Stimulated activated CD4-positive, alpha-beta T cell treated with anti-CD3 and anti-CD28 coated beads, TNF-alpha, amount 100 ng/mL, for 24 hours (primary cell): Measurements from ENCODE around the gene TMEM94.
"Not testable (repeated sequence)": the region's sequence is repeated elsewhere in the genome, so short reads cannot be mapped to it uniquely, and the experiment has no call there.

Source experiments
- DNase-seq, 3 experiments: peaks; one replicate each; pipeline ENCODE4 v3.0.0-alpha.2; 2020; ENCODE audit warnings: low read depth in 3 of 3

Gene TMEM94

GRCh38 chr17:75476752-75477489 is 20.5 kb downstream of the TMEM94 start:
- no peak for DNase-seq

DNA sequence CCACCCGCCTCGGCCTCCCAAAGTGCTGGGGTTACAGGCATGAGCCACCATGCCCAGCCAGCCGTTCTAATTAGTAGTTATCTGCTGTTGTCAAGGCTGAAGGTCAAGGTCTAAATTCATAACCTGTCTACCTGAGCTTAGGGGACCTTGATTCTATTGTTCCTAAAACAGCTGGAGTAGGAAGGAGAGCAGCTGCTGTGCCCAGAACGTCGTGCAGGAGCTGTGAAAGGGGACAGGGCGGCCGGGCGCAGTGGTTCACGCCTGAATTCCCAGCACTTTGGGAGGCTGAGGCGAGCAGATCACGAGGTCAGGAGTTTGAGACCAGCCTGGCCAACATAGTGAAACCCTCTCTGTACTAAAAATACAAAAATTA is 21.0 kb downstream of the TMEM94 start:
- DNase-seq = not testable (repeated sequence)

GRCh38 chr17:75478508-75478907 is 22.1 kb downstream of the TMEM94 start:
- DNase-seq = no peak

DNA sequence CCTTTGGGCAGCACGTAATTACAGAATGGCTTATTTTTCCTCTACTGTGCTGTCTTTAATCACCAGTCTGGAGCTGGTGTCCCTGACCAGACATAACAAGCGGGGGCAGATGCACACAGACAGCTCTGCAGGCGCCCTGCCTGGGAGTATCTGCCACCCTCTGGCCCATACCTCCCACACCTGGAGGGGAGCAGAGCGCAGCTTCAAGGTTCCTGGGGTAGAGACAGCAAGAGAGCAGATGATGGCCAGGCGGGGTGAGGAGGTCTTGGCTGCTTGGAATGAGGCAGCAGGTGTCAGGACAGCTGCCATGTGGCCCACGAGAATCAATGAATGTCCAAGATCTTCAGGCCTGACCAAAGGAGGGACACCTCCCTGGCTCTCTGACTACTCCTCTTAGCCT is 23.8 kb downstream of the TMEM94 start:
- no peak for DNase-seq

- no peak for DNase-seq
Observed at GRCh38 chr17:75481194-75482068, 25.0 kb downstream of the TMEM94 start.

GRCh38 chr17:75482098-75482942 is 25.9 kb downstream of the TMEM94 start:
- DNase-seq = no peak

DNA sequence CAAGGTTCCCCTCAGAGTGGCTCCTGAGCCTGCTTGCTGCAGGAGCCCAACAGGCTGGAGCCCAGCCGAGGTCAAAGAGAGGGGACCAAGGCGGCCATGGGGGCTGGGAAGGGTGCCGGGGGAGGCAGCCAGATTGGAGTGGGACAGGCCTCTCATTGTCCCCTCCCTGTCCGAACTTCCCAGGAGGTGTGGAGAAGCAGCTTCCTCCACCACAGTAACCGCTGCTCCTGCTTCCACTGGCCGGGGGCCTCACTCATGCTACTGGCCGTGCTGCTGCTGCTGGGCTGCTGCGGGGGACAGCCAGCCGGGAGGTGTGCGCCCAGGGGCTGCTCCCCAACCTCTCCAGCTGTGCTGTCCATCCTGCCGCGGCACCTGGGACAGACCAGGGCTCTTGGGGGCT is 29.3 kb downstream of the TMEM94 start:
- DNase-seq = no peak

DNA sequence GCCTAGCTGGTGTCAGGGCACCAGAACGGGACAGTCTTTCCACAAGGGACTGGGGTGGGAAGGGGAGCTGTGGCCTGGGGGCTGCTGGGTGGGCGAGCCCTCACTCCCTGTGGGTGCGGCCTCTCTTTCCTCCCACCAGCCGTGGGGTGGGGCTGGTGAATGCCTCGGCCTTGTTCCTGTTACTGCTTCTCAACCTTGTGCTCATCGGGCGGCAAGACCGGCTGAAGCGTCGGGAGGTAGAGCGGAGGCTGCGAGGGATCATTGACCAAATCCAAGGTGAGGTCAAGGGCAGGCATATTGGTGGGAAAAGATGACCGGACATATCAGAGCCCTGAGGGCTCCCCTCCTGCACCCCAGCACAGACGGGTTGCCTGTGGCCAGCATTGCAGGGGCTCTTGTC is 29.7 kb downstream of the TMEM94 start:
- DNase-seq = no peak

GRCh38 chr17:75486951-75487350 is 30.5 kb downstream of the TMEM94 start:
- DNase-seq = no peak

DNA sequence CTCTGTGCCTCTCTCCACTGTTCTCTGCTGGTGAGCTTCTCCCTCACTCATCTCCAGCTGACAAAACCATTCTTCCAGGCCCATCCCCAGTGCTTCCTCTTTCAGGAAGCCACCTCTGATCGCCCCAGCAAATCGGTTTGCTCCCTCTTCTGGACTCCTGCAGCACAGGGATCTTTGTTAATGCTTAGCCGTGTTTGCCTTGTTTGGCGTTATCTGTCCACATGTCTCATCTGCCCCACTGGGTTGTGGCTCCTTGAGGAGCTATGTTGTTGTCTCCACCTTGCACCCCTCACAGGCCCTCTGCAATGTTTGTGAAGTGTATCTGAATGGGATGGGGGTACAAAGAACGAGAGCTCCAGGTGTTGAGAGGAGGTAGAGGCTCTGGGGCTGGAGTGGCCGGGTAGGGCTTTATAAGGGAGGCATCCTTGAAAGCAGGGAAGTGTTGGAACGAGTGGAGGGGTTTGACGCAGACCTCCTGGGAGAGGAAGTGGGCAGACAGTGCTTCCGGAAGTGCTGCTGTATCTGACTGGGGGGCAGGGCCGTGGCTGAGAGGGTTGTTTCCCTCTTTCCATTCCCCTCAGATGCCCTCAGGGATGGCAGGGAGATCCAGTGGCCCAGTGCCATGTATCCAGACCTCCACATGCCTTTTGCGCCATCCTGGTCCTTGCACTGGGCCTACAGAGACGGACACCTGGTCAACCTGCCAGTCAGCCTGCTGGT is 31.1 kb downstream of the TMEM94 start:
- peak in 1 of 3 experiments; percentile 41 for DNase-seq

DNA sequence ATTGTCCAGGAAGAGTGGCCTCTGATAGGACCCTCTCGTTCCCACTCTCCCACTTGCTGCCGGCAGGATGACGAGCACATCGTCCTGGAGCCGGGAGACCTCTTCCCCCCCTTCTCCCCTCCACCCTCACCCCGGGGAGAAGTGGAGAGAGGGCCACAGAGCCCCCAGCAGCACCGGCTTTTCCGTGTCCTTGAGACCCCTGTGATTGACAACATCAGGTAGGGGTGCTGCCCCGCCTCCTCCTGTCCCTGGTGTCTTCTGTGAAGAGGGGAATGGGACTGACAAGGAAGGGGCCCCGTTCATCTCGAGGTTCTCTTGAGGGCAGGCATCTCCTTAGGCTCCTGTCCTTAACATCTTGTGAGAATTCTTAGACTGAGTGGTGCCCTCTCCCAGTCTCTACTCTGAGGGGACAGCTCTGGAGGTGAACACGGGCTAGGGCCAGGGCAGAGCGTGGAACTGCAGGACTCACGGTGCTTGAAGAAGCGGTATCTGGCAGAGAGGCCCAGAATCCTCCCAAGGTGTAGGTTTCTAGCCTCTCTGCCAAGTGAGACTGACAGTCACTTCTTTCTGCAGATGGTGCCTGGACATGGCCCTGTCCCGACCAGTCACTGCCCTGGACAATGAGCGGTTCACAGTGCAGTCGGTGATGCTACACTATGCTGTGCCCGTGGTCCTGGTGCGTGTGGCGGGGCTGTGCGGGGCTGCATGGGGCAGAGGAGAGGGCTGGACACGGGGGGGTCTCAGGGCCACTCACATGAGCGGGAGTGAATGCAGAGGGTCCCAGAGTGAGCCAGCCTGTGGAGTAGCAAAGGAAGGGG is 32.5 kb downstream of the TMEM94 start:
- no peak for DNase-seq

DNA sequence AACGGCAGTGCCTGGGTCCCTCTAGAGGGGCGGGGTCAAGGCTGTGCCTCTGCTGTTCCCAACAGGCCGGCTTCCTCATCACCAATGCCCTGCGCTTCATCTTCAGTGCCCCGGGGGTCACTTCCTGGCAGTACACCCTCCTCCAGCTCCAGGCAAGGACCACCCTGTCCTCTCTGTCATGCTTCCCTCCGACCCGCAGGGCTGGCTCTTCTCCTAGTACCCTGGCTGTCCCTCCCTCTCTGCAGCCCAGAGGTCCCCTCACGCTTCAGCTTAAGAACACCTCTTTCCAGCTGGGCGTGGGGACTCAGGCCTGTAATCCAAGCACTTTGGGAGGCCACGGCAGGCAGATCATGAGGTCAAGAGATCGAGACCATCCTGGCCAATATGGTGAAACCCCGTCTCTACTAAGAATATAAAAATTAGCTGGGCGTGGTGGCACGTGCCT is 33.1 kb downstream of the TMEM94 start:
- no peak for DNase-seq

DNA sequence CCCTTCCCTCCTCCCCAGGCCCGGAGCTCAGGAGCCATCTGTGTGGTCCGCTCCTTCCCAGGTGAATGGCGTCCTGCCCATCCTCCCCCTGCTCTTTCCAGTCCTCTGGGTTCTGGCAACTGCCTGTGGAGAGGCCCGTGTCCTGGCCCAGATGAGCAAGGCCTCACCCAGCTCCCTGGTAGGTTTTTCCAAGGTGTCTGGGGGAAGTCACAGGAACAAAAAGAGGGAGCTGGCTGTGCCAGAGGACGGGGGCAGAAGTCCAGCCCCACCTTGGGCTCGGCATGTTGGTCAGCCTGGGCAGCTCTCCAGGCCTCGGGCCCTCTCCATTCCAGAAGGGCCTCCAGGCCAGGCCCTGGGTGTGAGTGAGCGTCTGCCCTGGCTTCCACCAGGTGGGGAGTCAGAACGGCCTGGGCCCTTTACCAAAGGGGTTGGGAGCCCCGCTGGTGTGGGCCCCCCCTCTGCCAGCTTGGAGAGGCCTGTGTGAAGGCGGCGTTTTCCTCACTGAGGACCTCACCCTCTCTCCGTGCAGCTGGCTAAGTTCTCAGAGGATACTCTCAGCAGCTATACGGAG is 33.8 kb downstream of the TMEM94 start:
- DNase-seq = no peak

GRCh38 chr17:75490953-75491649 is 34.7 kb downstream of the TMEM94 start:
- DNase-seq = no peak

GRCh38 chr17:75491680-75492079 is 35.2 kb downstream of the TMEM94 start:
- no peak for DNase-seq

DNA sequence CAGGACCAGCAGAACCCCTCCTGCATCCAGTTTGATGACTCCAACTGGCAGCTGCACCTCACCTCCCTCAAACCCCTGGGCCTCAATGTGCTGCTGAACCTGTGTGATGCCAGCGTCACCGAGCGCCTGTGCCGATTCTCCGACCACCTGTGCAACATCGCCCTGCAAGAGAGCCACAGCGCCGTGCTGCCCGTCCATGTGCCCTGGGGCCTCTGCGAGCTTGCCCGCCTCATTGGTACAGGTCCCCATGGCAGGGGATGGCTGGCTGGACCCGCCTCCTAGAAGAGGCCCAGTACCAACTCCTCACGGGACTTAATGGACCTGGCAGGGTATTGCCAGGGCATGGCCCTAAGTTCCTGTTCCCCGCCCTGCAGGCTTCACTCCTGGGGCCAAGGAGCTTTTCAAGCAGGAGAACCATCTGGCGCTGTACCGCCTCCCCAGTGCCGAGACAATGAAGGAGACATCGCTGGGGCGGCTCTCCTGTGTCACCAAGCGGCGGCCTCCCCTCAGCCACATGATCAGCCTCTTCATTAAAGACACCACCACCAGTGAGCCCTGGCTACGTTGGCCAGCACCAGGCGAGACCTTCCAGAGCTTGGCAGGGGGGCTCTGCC is 36.2 kb downstream of the TMEM94 start:
- no peak for DNase-seq

DNA sequence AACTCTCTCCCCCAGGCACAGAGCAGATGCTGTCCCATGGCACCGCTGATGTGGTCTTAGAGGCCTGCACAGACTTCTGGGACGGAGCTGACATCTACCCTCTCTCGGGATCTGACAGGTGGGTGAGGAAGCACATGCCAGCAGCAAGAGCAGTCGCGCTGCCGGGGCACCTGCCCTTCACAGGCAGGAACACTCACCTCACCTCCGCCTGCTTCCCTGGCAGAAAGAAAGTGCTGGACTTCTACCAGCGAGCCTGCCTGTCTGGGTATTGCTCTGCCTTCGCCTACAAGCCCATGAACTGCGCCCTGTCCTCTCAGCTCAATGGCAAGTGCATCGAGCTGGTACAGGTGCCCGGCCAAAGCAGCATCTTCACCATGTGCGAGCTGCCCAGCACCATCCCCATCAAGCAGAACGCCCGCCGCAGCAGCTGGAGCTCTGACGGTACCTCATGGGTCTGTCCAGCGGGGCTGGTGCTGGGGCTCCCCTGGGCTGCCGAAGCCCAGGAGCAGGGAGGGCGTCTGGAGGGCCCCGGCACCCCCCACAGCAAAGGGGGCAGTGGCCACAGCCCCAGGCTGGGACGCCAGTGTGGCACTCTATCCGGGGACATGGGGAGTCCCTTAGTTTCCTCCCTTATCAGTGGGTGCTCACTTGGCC is 37.2 kb downstream of the TMEM94 start:
- DNase-seq = no peak

DNA sequence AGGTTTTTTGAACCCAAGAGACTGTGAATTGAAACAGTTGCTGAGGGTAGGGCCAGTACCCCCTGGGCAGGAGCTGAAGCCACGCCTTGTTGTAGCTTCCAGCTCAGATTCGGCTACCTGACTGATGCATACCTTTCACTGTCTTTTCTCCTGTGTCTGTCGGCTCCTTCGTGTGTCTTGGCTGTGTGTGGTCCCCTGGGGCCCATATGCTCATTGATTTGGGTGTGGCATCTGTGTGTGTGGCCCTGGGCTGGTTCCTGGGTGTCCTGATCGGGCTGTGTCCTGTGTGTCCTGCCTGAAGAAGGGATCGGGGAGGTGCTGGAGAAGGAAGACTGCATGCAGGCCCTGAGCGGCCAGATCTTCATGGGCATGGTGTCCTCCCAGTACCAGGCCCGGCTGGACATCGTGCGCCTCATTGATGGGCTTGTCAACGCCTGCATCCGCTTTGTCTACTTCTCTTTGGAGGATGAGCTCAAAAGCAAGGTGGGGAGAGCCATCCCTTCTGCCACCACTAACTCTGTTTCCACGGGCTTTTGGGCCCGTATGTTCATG is 38.0 kb downstream of the TMEM94 start:
- DNase-seq = no peak
